H1 (cell line): ENCODE results near the gene BGN. TPM values are rescaled to one million over a fixed set of nuclear protein-coding genes. Genes with fewer than 3 reads are reported as not detected.

ENCODE experiments used
- ASH2L ChIP-seq: fragments of 200-600, 300-600 bp; sonication (generic); IDR thresholded peaks from one replicate; pipeline ENCODE4 v1.7.1; 2017; ENCODE audit warnings: low read length
- CHD2 ChIP-seq: IDR thresholded peaks from 2 replicates; pipeline ENCODE4 v1.6.1; 2012; ENCODE audit warnings: low read length, improper control_type of control experiment
- CHD7 ChIP-seq: fragments of 300-600 bp; sonication (generic); IDR thresholded peaks from 2 replicates; pipeline ENCODE4 v1.7.1; 2012; ENCODE audit warnings: low read length, moderate library complexity, mild to moderate bottlenecking, inconsistent platforms; ENCODE audit not compliant: insufficient replicate concordance
- E2F6 ChIP-seq: IDR thresholded peaks from 2 replicates; pipeline ENCODE4 v1.6.1; 2012; ENCODE audit warnings: inconsistent platforms
- JUN ChIP-seq: IDR thresholded peaks from 2 replicates; pipeline ENCODE4 v1.6.1; 2011; ENCODE audit warnings: low read depth, mild to moderate bottlenecking, improper control_type of control experiment, low read length
- MAX ChIP-seq: IDR thresholded peaks from 2 replicates; pipeline ENCODE4 v1.6.1; 2012; ENCODE audit warnings: inconsistent platforms
- RNF2 ChIP-seq: fragments of 200-900, 300-1000 bp; sonication (generic); IDR thresholded peaks from 2 replicates; pipeline ENCODE4 v1.7.1; 2016; ENCODE audit warnings: borderline replicate concordance, low read depth, mild to moderate bottlenecking, antibody characterized with exemption, low read length; ENCODE audit not compliant: poor library complexity, severe bottlenecking; ENCODE audit errors: missing control alignments
- SP2 ChIP-seq: IDR thresholded peaks from 2 replicates; pipeline ENCODE4 v1.6.1; 2012; ENCODE audit warnings: mild to moderate bottlenecking, low read length, inconsistent platforms
- TAF7 ChIP-seq: optimal IDR thresholded peaks from 2 replicates; pipeline ENCODE3; 2011; ENCODE audit warnings: low read depth, mild to moderate bottlenecking, inconsistent platforms, low read length, moderate library complexity, borderline replicate concordance
- YY1 ChIP-seq: IDR thresholded peaks from 2 replicates; pipeline ENCODE4 v1.6.1; 2011; ENCODE audit warnings: low read depth, mild to moderate bottlenecking, low read length
- polyA plus RNA-seq, 7 experiments: library from polyadenylated mRNA; depleted of rRNA in 3 of 7; stranded (reverse) in 5 of 7; unstranded in 2 of 7; fragments of >200 nt in 5 of 7; fragments of 200-250 nt in 2 of 7; gene quantifications; 1 replicate in 5 of 7; 2 replicates in 1 of 7; 4 replicates in 1 of 7; pipeline versions ENCODE4 v1.2.1 to v1.2.3, GENCODE V29; 2011 to 2013; ENCODE audit warnings: missing spikeins in 2 of 7, mixed read lengths in 2 of 7
- total RNA-seq: library from RNA; stranded (reverse); fragmentation: NEBNext Ultra II Directional; extraction: Animal tissue kit (Norgen Biotek cat#: 25700); gene quantifications from 2 replicates; pipeline ENCODE4 v1.2.1, GENCODE V29; 2021

BGN gene
- total and polyA plus RNA-seq, 2 of the 8 experiments (the other 6 are each of a cell fraction or from before 2014, with no cell fraction given): 1.8 to 2.4 TPM

GRCh38 chrX:153475751-153476281 lies 19.0 kb upstream of the BGN start (continued):
- TF ChIP-seq CHD7: no peak
- TF ChIP-seq JUN: no peak
- no peak for TF ChIP-seq RNF2
- no peak for TF ChIP-seq CHD2
- no peak for TF ChIP-seq MAX
- no peak for TF ChIP-seq YY1
- no peak for TF ChIP-seq ASH2L
- TF ChIP-seq TAF7: no peak
- TF ChIP-seq E2F6: no peak
- TF ChIP-seq SP2: no peak
